ENCODE data around the gene UGT1A4. TPM values are rescaled to one million over a fixed set of nuclear protein-coding genes. Genes with fewer than 3 reads are reported as not detected.
"Not testable (repeated sequence)": the region's sequence is repeated elsewhere in the genome, so short reads cannot be mapped to it uniquely, and the experiment has no call there.

The UGT1A4 gene
- total RNA-seq, 1 donor from 2014 or later = not detected

- intact Hi-C loops (cut with micrococcal nuclease) = no loop called here
Observed at GRCh38 chr2:233746475-233747282, 28.1 kb downstream of the UGT1A4 start.

GRCh38 chr2:233747283-233747544, 28.7 kb downstream of the UGT1A4 start:
- intact Hi-C loops (cut with micrococcal nuclease) = no loop called here

DNA sequence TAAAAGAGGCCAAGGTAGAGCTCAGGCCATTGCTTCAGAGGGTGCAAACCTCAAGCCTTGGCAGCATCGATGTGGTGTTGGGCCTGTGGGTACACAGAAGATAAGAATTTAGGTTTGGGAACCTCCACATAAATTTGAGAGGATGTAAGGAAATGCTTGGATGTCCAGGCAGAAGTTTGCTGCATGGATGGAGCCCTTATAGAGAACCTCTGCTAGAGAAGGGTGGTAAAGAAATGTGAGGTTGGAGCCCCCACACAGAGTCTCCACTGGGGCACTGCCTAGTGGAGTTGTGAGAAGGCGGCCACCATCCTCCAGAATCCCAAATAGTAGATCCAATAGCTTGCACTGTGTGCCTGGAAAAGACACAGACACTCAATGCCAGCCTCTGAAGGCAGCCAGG, 32.2 kb downstream of the UGT1A4 start:
- intact Hi-C loops (cut with micrococcal nuclease) = not testable (repeated sequence)

GRCh38 chr2:233751212-233752009, 32.9 kb downstream of the UGT1A4 start:
- intact Hi-C loops (cut with micrococcal nuclease) = not testable (repeated sequence)

DNA sequence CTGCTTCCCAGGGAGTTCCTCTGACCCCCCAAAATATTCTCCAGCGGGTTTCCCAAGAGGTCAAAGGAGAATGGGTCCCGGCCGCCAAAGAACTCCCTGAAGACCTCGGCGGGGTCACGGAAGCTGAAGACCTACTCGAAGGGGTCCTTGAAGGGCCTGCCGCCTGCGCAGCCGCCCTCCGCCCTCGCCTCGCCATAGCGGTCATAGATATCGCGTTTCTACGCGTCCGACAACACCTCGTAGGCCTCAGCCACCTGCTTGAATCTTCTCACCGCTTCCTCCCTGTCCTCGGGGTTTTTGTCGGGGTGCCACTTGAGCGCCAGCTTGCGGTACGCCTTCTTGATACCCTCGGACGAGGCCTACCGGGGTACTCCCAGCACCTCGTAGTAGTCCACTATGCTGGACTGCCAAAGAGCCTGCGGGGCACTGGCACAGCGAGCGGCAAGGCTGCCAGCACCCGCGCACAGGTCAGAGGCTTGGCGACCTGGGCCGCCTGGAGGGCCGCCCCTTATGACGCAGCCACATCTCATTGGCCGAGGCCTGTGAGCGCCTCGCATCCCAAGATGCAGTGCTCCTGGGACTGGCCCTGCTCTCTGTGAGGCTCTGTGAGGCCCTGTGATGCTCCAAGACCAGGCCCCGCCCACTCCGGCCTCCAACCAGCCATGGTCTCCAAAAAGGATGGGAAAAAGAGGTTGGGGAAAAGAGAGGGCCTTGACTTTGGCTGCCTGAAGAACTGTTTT, 36.5 kb downstream of the UGT1A4 start:
- intact Hi-C loops (cut with micrococcal nuclease) = no loop called here

DNA sequence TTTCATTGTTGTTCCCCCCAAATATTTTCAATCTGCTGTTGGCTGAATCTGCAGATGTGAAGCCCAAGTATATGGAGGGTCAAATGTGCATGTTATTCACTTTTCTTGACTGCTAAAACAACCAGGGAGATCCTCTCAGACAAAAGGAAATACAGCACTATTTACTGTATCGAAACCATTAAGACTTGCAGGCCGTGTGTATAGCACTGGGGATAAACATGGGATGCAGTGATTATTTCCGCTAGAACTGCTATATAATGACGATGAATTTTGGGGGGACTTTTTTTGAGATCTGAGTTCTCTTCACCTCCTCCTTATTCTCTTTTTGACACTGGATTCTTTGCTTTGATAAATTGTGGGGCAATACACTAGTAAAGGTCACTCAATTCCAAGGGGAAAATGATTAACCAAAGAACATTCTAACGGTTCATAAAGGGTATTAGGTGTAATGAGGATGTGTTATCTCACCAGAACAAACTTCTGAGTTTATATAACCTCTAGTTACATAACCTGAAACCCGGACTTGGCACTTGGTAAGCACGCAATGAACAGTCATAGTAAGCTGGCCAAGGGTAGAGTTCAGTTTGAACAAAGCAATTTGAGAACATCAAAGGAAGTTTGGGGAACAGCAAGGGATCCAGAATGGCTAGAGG, 38.0 kb downstream of the UGT1A4 start:
- intact Hi-C loops (cut with micrococcal nuclease) = no loop called here

DNA sequence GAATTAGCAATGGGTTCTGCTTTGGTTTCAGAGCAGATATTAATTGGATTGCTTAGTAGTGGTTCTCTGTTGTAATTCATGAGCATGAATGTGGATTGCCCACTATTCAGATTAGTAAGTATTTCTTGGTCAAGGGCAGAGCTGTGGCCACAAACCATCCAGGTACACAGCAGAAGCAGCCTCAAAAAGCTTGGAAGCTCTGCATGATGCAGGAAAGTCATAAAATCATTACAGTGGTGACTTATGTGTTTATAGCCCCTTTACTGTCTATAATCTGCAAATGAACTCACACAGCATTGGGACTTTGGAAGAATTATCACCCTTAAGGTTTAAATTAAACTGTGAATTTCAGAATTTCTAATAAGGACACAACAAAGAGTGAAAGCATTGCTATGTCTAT, 39.6 kb downstream of the UGT1A4 start:
- intact Hi-C loops (cut with micrococcal nuclease) = no loop called here

DNA sequence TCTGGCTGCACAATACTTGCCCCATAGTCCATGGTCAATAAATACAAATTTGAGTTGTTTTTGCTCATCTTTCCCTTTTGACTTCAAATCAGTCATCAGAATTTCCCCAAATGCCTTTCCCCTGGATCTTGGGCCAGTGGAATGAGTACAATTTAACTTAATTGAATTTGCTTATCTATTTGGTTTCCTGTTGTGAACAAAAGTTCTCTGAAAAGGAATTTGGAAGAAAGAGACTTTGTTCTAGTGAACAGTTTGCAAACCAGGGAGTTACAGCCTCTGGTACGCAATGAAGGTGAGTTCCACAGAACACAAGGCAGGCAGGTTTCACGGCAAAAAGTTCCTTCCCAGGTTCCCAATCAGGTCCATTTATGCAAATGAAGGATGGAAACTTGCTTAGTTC, 40.3 kb downstream of the UGT1A4 start:
- intact Hi-C loops (cut with micrococcal nuclease) = no loop called here

DNA sequence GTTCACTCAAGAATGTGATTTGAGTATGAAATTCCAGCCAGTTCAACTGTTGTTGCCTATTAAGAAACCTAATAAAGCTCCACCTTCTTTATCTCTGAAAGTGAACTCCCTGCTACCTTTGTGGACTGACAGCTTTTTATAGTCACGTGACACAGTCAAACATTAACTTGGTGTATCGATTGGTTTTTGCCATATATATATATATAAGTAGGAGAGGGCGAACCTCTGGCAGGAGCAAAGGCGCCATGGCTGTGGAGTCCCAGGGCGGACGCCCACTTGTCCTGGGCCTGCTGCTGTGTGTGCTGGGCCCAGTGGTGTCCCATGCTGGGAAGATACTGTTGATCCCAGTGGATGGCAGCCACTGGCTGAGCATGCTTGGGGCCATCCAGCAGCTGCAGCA, 41.5 kb downstream of the UGT1A4 start, which contains the start of gene UGT1A1:
UGT1A1 (plus strand) TSS at position 228 of the 400 bp plus-strand sequence; CDS start at position 246, 18 bp downstream.
- intact Hi-C loops (cut with micrococcal nuclease) = no loop called here

DNA sequence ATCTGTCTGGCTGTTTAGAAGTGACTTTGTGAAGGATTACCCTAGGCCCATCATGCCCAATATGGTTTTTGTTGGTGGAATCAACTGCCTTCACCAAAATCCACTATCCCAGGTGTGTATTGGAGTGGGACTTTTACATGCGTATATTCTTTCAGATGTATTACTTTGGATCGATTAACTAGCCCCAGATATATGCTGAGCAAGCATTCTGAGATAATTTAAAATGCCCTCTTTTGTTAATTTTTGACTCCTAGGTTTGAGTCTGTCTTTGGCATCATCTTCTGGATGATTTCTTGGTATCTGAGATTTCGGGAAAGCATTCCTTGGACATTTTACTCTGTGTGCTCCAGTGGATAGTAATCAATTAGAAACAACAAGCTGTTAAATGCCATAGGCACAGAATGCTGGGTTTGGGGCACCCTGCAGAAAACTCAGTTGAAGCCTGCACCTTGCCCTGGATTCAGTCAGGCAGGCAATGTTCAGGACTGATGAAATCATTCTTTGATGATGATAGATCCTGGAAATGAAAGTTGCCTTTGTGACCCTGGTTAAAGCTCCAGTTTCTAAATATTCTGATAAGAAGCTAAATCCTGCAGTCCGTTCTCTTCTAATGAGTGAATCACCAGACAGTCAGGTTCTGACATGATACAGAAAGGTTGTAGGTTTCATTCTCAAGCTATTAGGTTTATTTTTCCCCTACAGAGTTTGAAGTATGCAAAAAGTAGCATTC, 42.7 kb downstream of the UGT1A4 start:
- intact Hi-C loops (cut with micrococcal nuclease) = no loop called here

- intact Hi-C loops (cut with micrococcal nuclease) = no loop called here
Observed at GRCh38 chr2:233764264-233764663, 45.7 kb downstream of the UGT1A4 start.

- intact Hi-C loops (cut with micrococcal nuclease) = no loop called here
Observed at GRCh38 chr2:233764761-233765160, 46.2 kb downstream of the UGT1A4 start.

GRCh38 chr2:233766416-233766815, 47.9 kb downstream of the UGT1A4 start:
- intact Hi-C loops (cut with micrococcal nuclease) = no loop called here

GRCh38 chr2:233768076-233768475, 49.5 kb downstream of the UGT1A4 start:
- intact Hi-C loops (cut with micrococcal nuclease) = no loop called here

- intact Hi-C loops (cut with micrococcal nuclease) = no loop called here
Observed at GRCh38 chr2:233769260-233769659, 50.7 kb downstream of the UGT1A4 start.

DNA sequence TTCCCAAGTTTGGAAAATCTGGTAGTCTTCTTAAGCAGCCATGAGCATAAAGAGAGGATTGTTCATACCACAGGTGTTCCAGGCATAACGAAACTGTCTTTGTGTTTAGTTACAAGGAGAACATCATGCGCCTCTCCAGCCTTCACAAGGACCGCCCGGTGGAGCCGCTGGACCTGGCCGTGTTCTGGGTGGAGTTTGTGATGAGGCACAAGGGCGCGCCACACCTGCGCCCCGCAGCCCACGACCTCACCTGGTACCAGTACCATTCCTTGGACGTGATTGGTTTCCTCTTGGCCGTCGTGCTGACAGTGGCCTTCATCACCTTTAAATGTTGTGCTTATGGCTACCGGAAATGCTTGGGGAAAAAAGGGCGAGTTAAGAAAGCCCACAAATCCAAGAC, 53.6 kb downstream of the UGT1A4 start:
- intact Hi-C loops (cut with micrococcal nuclease) = no loop called here

- intact Hi-C loops (cut with micrococcal nuclease) = no loop called here
Observed at GRCh38 chr2:233772583-233772982, 54.0 kb downstream of the UGT1A4 start.

GRCh38 chr2:233773854-233774253, 55.3 kb downstream of the UGT1A4 start:
- intact Hi-C loops (cut with micrococcal nuclease) = no loop called here

GRCh38 chr2:233775414-233775813, 56.9 kb downstream of the UGT1A4 start:
- intact Hi-C loops (cut with micrococcal nuclease) = no loop called here

DNA sequence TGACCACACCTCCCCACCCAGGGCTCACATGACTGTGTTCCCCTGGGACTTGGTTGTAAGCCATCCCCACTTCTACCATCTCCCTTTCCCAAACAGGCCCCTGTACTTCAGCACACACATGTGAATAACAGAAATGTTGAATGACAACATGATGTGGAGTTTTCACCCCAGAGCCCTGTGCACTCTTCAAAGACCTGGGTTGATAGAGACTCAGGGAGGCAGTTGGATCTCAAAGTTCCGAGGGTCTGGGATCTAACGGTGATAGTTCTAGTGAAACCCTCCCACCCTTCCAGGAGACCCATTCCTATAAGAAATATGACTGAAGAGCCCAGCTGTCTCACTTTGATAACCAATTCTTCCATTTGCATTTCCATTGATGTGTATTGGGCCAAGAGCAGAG, 59.5 kb downstream of the UGT1A4 start, which contains the start of gene MROH2A:
MROH2A (plus strand) TSS at position 301 of the 400 bp plus-strand sequence. CDS start 1,029 bp downstream, outside the sequence.
- intact Hi-C loops (cut with micrococcal nuclease) = no loop called here

DNA sequence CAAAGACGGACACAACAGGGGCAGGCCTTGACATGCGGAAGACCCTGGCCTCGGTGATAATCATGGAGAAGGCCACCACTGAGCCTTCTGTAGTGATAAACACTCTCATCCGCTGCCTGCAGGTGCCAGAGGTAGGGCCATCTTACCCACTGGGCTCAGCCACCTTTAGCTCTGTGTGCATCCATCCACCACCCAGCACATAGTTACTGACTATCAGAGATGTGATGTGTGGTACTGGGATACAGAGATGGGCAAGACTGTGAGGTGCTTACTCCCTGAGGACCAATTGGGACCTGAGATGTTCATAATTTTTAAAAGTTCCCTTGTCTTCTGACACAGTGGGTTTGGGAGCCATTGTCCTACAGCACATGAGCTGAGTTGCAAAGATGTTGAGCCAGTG, 61.2 kb downstream of the UGT1A4 start:
- intact Hi-C loops (cut with micrococcal nuclease) = no loop called here
